GM12878 (cell line): Measurements from ENCODE around the gene GFOD2.

Experiments
- EZH2 ChIP-seq: IDR thresholded peaks from 2 replicates; pipeline ENCODE4 v1.6.1; 2012; ENCODE audit warnings: low read depth, mild to moderate bottlenecking, control low read depth, inconsistent platforms, low read length, borderline replicate concordance; ENCODE audit not compliant: control insufficient read depth
- MEF2B ChIP-seq: fragments of 450-650 bp; IDR thresholded peaks from 2 replicates; pipeline ENCODE4 v1.6.1; 2018; ENCODE audit warnings: mild to moderate bottlenecking, moderate library complexity; ENCODE audit not compliant: partially characterized antibody, poor library complexity, severe bottlenecking
- POLR2A ChIP-seq: IDR thresholded peaks from 2 replicates; pipeline ENCODE4 v1.6.1; 2011; ENCODE audit warnings: low read depth, mild to moderate bottlenecking, low read length
- SMARCA5 ChIP-seq: fragments of 450-650 bp; IDR thresholded peaks from 2 replicates; pipeline ENCODE4 v1.6.1; 2017; ENCODE audit warnings: mild to moderate bottlenecking
- SRF ChIP-seq, 2 experiments: IDR thresholded peaks; 2 replicates each; pipeline ENCODE4 v1.6.1; 2011; ENCODE audit warnings: low read depth in 2 of 2, low read length in 2 of 2, mild to moderate bottlenecking in 1 of 2, moderate library complexity in 1 of 2
- TF ChIP-seq, protein P1 (sequence below): IDR thresholded peaks from 2 replicates; pipeline ENCODE4 v1.6.1; 2012; ENCODE audit warnings: mild to moderate bottlenecking, low read depth, low read length
- TF ChIP-seq, protein P2 (sequence below): IDR thresholded peaks from 2 replicates; pipeline ENCODE4 v1.6.1; 2011; ENCODE audit warnings: borderline replicate concordance, low read depth, mild to moderate bottlenecking, moderate library complexity, low read length; ENCODE audit not compliant: insufficient read depth, poor library complexity, severe bottlenecking
- TF ChIP-seq, protein P3 (sequence below), 3 experiments: IDR thresholded peaks in 2 of 3; conservative IDR thresholded peaks in 1 of 3; 2 replicates each; pipeline ENCODE4 v1.5.1; 2011; ENCODE audit warnings: low read depth in 3 of 3, low read length in 3 of 3, mild to moderate bottlenecking in 3 of 3, control low read depth in 2 of 3, moderate library complexity in 2 of 3, inconsistent platforms in 1 of 3, mixed read lengths in 1 of 3; ENCODE audit not compliant: control insufficient read depth in 2 of 3, insufficient read depth in 1 of 3; ENCODE audit errors: extremely low read depth in 1 of 3

DNA sequence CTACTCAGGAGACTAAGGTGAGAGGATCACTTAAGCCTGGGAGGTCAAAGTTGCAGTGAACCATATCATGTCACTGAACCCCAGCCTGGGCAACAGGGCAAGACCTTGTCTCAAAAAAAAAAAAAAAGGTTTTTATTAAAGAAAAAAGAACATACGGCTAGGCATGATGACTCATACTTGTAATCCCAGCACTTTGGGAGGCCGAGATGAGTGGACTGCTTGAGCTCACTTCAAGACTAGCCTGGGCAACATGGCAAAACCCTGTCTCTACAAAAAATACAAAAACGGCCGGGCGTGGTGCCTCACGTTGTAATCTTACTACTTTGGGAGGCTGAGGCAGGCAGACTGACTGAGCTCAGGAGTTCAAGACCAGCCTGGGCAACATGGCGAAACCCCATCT, 48.8 kb upstream of the GFOD2 start:
- TF ChIP-seq SRF (IDR thresholded peaks at IDR 0.05; ENCODE audit: low read depth in 2 of 2, low read length in 2 of 2) (no peak), EZH2 (no peak), POLR2A (no peak), SMARCA5 (no peak), MEF2B (no peak)
- TF ChIP-seq, protein P1, sequence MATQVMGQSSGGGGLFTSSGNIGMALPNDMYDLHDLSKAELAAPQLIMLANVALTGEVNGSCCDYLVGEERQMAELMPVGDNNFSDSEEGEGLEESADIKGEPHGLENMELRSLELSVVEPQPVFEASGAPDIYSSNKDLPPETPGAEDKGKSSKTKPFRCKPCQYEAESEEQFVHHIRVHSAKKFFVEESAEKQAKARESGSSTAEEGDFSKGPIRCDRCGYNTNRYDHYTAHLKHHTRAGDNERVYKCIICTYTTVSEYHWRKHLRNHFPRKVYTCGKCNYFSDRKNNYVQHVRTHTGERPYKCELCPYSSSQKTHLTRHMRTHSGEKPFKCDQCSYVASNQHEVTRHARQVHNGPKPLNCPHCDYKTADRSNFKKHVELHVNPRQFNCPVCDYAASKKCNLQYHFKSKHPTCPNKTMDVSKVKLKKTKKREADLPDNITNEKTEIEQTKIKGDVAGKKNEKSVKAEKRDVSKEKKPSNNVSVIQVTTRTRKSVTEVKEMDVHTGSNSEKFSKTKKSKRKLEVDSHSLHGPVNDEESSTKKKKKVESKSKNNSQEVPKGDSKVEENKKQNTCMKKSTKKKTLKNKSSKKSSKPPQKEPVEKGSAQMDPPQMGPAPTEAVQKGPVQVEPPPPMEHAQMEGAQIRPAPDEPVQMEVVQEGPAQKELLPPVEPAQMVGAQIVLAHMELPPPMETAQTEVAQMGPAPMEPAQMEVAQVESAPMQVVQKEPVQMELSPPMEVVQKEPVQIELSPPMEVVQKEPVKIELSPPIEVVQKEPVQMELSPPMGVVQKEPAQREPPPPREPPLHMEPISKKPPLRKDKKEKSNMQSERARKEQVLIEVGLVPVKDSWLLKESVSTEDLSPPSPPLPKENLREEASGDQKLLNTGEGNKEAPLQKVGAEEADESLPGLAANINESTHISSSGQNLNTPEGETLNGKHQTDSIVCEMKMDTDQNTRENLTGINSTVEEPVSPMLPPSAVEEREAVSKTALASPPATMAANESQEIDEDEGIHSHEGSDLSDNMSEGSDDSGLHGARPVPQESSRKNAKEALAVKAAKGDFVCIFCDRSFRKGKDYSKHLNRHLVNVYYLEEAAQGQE, result no peak
- TF ChIP-seq, protein P2, sequence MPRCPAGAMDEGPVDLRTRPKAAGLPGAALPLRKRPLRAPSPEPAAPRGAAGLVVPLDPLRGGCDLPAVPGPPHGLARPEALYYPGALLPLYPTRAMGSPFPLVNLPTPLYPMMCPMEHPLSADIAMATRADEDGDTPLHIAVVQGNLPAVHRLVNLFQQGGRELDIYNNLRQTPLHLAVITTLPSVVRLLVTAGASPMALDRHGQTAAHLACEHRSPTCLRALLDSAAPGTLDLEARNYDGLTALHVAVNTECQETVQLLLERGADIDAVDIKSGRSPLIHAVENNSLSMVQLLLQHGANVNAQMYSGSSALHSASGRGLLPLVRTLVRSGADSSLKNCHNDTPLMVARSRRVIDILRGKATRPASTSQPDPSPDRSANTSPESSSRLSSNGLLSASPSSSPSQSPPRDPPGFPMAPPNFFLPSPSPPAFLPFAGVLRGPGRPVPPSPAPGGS, result no peak
- TF ChIP-seq, protein P3, sequence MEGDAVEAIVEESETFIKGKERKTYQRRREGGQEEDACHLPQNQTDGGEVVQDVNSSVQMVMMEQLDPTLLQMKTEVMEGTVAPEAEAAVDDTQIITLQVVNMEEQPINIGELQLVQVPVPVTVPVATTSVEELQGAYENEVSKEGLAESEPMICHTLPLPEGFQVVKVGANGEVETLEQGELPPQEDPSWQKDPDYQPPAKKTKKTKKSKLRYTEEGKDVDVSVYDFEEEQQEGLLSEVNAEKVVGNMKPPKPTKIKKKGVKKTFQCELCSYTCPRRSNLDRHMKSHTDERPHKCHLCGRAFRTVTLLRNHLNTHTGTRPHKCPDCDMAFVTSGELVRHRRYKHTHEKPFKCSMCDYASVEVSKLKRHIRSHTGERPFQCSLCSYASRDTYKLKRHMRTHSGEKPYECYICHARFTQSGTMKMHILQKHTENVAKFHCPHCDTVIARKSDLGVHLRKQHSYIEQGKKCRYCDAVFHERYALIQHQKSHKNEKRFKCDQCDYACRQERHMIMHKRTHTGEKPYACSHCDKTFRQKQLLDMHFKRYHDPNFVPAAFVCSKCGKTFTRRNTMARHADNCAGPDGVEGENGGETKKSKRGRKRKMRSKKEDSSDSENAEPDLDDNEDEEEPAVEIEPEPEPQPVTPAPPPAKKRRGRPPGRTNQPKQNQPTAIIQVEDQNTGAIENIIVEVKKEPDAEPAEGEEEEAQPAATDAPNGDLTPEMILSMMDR (IDR thresholded peaks at IDR 0.05 in 2 of 3, conservative IDR thresholded peaks at IDR 0.05 in 1 of 3; ENCODE audit: control insufficient read depth in 2 of 3, extremely low read depth in 1 of 3, insufficient read depth in 1 of 3, low read depth in 3 of 3, low read length in 3 of 3), result no peak
